RWPE2 (cell line): ENCODE measurements around the gene OPA3.

Experiments
- ATAC-seq: fragments of 200-7000 bp; cut with Tn5 transposase; 3 replicates; pipeline ENCODE4 v1.9.1; 2021; ENCODE audit warnings: low read depth
- DNase-seq: peaks from one replicate; pipeline ENCODE4 v3.0.0-alpha.2; 2020; ENCODE audit warnings: low spot score
- H3K27ac ChIP-seq: fragments of 450-650 bp; 2 replicates; pipeline ENCODE4 v1.5.1; 2017; ENCODE audit warnings: mild to moderate bottlenecking; ENCODE audit not compliant: poor library complexity, severe bottlenecking
- H3K27me3 ChIP-seq: fragments of 250-450 bp; sonication (Bioruptor Pico); 2 replicates; pipeline ENCODE4 v1.5.1; 2021; ENCODE audit warnings: mild to moderate bottlenecking, moderate library complexity; ENCODE audit not compliant: insufficient read depth, poor library complexity, severe bottlenecking
- H3K36me3 ChIP-seq: fragments of 250-450 bp; sonication (Bioruptor Pico); 2 replicates; pipeline ENCODE4 v1.5.1; 2020; ENCODE audit warnings: low read depth, mild to moderate bottlenecking, moderate library complexity
- H3K4me1 ChIP-seq: fragments of 250-450 bp; sonication (Bioruptor Pico); 2 replicates; pipeline ENCODE4 v1.5.1; 2021; ENCODE audit warnings: mild to moderate bottlenecking, moderate library complexity; ENCODE audit not compliant: insufficient read depth, poor library complexity, severe bottlenecking
- H3K4me3 ChIP-seq: fragments of 250-450 bp; sonication (Bioruptor Pico); 2 replicates; pipeline ENCODE4 v1.5.1; 2021; ENCODE audit warnings: mild to moderate bottlenecking, moderate library complexity; ENCODE audit not compliant: severe bottlenecking
- H3K9me3 ChIP-seq: fragments of 250-450 bp; sonication (Bioruptor Pico); 2 replicates; pipeline ENCODE4 v1.5.1; 2021; ENCODE audit warnings: mild to moderate bottlenecking, moderate library complexity; ENCODE audit not compliant: severe bottlenecking
- CTCF ChIP-seq: fragments of 450-650 bp; IDR thresholded peaks from one replicate; pipeline ENCODE4 v1.5.1; 2017; ENCODE audit warnings: mild to moderate bottlenecking, moderate library complexity; ENCODE audit not compliant: poor library complexity, severe bottlenecking

OPA3 gene

GRCh38 chr19:45495178-45495577 lies 89.4 kb downstream of the OPA3 start:
- Histone ChIP-seq H3K4me1 (peaks cover 11% of the 10 kb centered on the region), H3K4me3 (no peak overlapping the region), H3K27me3 (no peaks in the 10 kb centered on the region), H3K27ac (no peak overlapping the region), H3K9me3 (no peaks in the 10 kb centered on the region), H3K36me3 (no peaks in the 10 kb centered on the region)
- TF ChIP-seq CTCF: no peak
- no peak for ATAC-seq
- DNase-seq: no peak

- H3K9me3 ChIP-seq: no peaks in the 10 kb centered on the region
- DNase-seq (no peak), ATAC-seq (no peak)
- H3K27me3 ChIP-seq: no peaks in the 10 kb centered on the region
- no peak overlapping the region for H3K27ac ChIP-seq
- TF ChIP-seq CTCF: no peak
- H3K36me3 ChIP-seq: no peaks in the 10 kb centered on the region
- no peak overlapping the region for H3K4me3 ChIP-seq
- H3K4me1 ChIP-seq: peaks cover 11% of the 10 kb centered on the region
Measured at GRCh38 chr19:45494261-45494916, 90.2 kb downstream of the OPA3 start.

DNA sequence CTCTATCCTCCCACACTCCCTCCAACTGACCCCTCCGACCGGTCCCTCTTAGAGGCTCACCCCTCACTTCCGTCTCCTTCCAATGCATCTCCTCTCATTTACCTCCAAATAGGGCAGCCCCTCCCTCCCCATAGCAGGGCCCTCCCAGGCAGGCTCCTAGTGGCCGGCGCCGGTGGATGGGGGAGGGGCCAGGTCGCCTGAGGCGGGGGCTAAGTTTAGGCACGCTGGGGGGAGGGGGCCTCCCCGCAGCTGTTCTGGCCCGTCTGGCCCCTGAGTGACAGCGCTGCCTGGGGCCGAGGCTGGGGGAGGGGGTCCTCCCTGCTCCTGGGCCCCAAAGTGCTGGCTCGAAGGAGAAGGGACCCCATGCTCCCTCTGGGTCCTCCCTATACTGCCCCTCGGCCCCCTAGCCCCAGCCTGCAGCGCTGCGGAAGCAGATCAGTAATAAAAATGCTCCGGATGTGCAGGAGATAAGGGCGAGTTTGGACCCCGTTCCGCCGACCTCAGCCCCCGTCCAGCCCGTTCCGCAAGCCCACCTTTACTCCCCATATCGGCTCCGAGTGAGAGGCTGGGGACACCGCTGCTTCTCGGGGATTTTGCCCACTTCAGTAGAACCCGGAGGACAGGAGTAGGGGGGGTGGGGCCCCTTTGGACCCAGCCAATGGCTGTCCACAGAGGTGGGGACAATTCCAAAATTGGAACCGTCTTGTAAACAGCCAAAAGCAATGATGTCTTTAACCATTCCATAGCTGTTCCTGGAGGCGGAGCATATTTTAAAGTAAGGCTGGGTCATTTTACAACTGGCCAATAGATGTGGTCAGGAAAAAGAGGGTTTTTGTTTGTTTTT lies 91.8 kb downstream of the OPA3 start:
- Histone ChIP-seq H3K27ac (no peak overlapping the region), H3K9me3 (no peaks in the 10 kb centered on the region), H3K4me1 (peaks cover 9% of the 10 kb centered on the region), H3K27me3 (no peaks in the 10 kb centered on the region), H3K4me3 (peak overlapping the region; percentile 27), H3K36me3 (no peaks in the 10 kb centered on the region)
- DNase-seq (no peak), ATAC-seq (no peak)
- no peak for TF ChIP-seq CTCF

DNA sequence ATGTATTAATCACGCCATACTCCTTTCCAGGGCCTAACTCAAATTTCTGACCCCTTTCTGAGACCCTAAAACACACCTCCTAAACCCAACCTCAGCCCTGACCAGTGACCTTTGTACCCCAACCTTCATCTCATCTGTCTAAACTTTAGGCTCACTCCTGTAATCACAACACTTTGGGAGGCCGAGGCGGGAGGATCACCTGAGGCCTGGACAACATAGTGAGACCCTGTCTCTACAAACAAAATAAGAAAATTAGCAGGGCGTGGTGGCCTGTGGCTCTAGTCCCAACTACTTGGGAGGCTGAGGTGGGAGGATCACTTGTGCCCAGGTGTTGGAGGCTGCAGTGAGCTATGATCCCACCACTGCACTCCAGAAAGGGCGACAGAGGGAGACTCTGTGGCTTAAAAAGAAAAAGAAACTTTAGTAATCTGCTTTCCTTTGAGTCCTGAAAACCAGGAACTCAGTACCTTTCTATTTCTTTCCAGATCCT lies 92.4 kb downstream of the OPA3 start:
- Histone ChIP-seq H3K4me3 (no peak overlapping the region), H3K9me3 (no peaks in the 10 kb centered on the region), H3K27ac (no peak overlapping the region), H3K27me3 (no peaks in the 10 kb centered on the region), H3K4me1 (peaks cover 7% of the 10 kb centered on the region), H3K36me3 (no peaks in the 10 kb centered on the region)
- ATAC-seq: no peak
- no peak for TF ChIP-seq CTCF
- DNase-seq: no peak
